Neural progenitor cell (in vitro differentiated cells): ENCODE data around the gene NFE2L1. TPM values are rescaled to one million over a fixed set of nuclear protein-coding genes. Genes with fewer than 3 reads are reported as not detected.

Source experiments
- DNase-seq: peaks from one replicate; pipeline ENCODE4 v3.0.0-alpha.2; 2016; ENCODE audit warnings: low spot score
- H2AFZ ChIP-seq: fragments of 200-600 bp; sonication (generic); replicated peaks from 2 replicates; pipeline ENCODE4 v1.6.1; 2016; ENCODE audit warnings: antibody characterized with exemption
- H3F3A ChIP-seq: fragments of 200-600 bp; sonication (generic); 2 replicates; pipeline ENCODE4 v1.6.1; 2016; ENCODE audit warnings: antibody characterized with exemption, low read depth
- H3K27ac ChIP-seq: fragments of 200-600 bp; sonication (generic); 2 replicates; pipeline ENCODE4 v1.5.1; 2016; ENCODE audit warnings: mild to moderate bottlenecking
- H3K27me3 ChIP-seq: fragments of 200-600 bp; sonication (generic); 2 replicates; pipeline ENCODE4 v1.6.1; 2016; ENCODE audit warnings: mild to moderate bottlenecking, moderate library complexity
- H3K36me3 ChIP-seq: fragments of 200-600 bp; sonication (generic); 2 replicates; pipeline ENCODE4 v1.5.1; 2016
- H3K4me1 ChIP-seq: fragments of 200-600 bp; sonication (generic); 2 replicates; pipeline ENCODE4 v1.6.1; 2016; ENCODE audit warnings: mixed run types
- H3K4me2 ChIP-seq: fragments of 200-600 bp; sonication (generic); 2 replicates; pipeline ENCODE4 v1.6.1; 2016
- H3K4me3 ChIP-seq: fragments of 200-600 bp; sonication (generic); 2 replicates; pipeline ENCODE4 v1.5.1; 2016
- H3K79me2 ChIP-seq: fragments of 200-600 bp; sonication (generic); 2 replicates; pipeline ENCODE4 v1.6.1; 2016; ENCODE audit warnings: low read depth
- H3K9ac ChIP-seq: fragments of 200-600 bp; sonication (generic); 2 replicates; pipeline ENCODE4 v1.6.1; 2016
- H3K9me3 ChIP-seq: fragments of 200-600 bp; sonication (generic); 2 replicates; pipeline ENCODE4 v1.5.1; 2016; ENCODE audit warnings: low read depth
- H4K20me1 ChIP-seq: fragments of 200-600 bp; sonication (generic); 2 replicates; pipeline ENCODE4 v1.6.1; 2016; ENCODE audit warnings: low read depth
- H3K27ac Mint-ChIP-seq: 3 replicates; pipeline ENCODE4 v1.8.0; 2021; ENCODE audit warnings: mixed read lengths
- H3K27me3 Mint-ChIP-seq: 2 replicates; pipeline ENCODE4 v1.8.0; 2022; ENCODE audit warnings: low read depth, mild to moderate bottlenecking, inconsistent platforms, moderate library complexity, mixed read lengths; ENCODE audit not compliant: insufficient read depth
- H3K36me3 Mint-ChIP-seq: 3 replicates; pipeline ENCODE4 v1.8.0; 2021; ENCODE audit warnings: mixed read lengths
- H3K4me1 Mint-ChIP-seq: 3 replicates; pipeline ENCODE4 v1.8.0; 2021; ENCODE audit warnings: mixed read lengths
- H3K4me3 Mint-ChIP-seq: 3 replicates; pipeline ENCODE4 v1.8.0; 2021; ENCODE audit warnings: mild to moderate bottlenecking, moderate library complexity, mixed read lengths
- H3K9me3 Mint-ChIP-seq: 3 replicates; pipeline ENCODE4 v1.8.0; 2020; ENCODE audit warnings: mixed read lengths
- CTCF ChIP-seq: fragments of 200-600 bp; sonication (generic); IDR thresholded peaks from 2 replicates; pipeline ENCODE4 v1.5.1; 2017; ENCODE audit warnings: antibody characterized with exemption, mild to moderate bottlenecking
- EZH2 ChIP-seq: fragments of 200-600 bp; sonication (generic); IDR thresholded peaks from 2 replicates; pipeline ENCODE4 v1.6.1; 2017; ENCODE audit warnings: antibody characterized with exemption, mild to moderate bottlenecking, moderate library complexity
- EZH2phosphoT487 ChIP-seq: fragments of 200-600 bp; sonication (generic); IDR thresholded peaks from 2 replicates; pipeline ENCODE4 v1.6.1; 2017; ENCODE audit warnings: antibody characterized with exemption
- microRNA counts: library from miRNA; unstranded; fragments of <30 nt; microRNA quantifications from one replicate; lab custom pipeline; 2016
- microRNA-seq: library from miRNA; unstranded; fragments of <30 nt; microRNA quantifications from one replicate; pipeline ENCODE4, GENCODE V29; 2016
- small RNA-seq: library from RNA; depleted of rRNA; stranded (forward); fragments of <200 nt; gene quantifications from one replicate; pipeline ENCODE3, GENCODE V24; 2015
- total RNA-seq: library from RNA; depleted of rRNA; stranded (reverse); fragments of >200 nt; gene quantifications from 2 replicates; pipeline ENCODE4 v1.2.3, GENCODE V29; 2015; ENCODE audit warnings: low replicate concordance

Gene NFE2L1
- total RNA-seq, 1 donor from 2014 or later = 104 TPM

GRCh38 chr17:48107137-48108055, 59.2 kb downstream of the NFE2L1 start, which contains the start of gene SNX11:
Gene SNX11, plus strand, starts transcription at chr17:48107766. Its CDS starts 4,278 bp downstream, at chr17:48112044.
- no peaks in the 10 kb centered on the region for H3K36me3 ChIP-seq
- Mint-ChIP-seq H3K27ac (peak within 1 kb of the TSS; percentile 80), H3K36me3 (no peaks in the 10 kb centered on the region), H3K4me3 (peak within 1 kb of the TSS; percentile 98), H3K27me3 (peaks cover 3% of the 10 kb centered on the region), H3K9me3 (peaks cover 2% of the 10 kb centered on the region), H3K4me1 (peaks cover 15% of the 10 kb centered on the region)
- H2AFZ ChIP-seq = peak within 1 kb of the TSS; percentile 95
- peak within 1 kb of the TSS; percentile 54 for H3K27ac ChIP-seq
- peaks cover 34% of the 10 kb centered on the region for H3F3A ChIP-seq
- H3K9me3 ChIP-seq = no peaks in the 10 kb centered on the region
- peaks cover 44% of the 10 kb centered on the region for H3K79me2 ChIP-seq
- H4K20me1 ChIP-seq = no peaks in the 10 kb centered on the region
- no peak for TF ChIP-seq CTCF
- no peak for TF ChIP-seq EZH2phosphoT487
- TF ChIP-seq EZH2 = no peak
- peak within 1 kb of the TSS; percentile 86 for H3K4me2 ChIP-seq
- peak within 1 kb of the TSS; percentile 59 for H3K4me3 ChIP-seq
- DNase-seq = peak; percentile 97
- H3K27me3 ChIP-seq = no peaks in the 10 kb centered on the region
- H3K4me1 ChIP-seq = peaks cover 7% of the 10 kb centered on the region
- peak within 1 kb of the TSS; percentile 50 for H3K9ac ChIP-seq

- H3F3A ChIP-seq = peaks cover 26% of the 10 kb centered on the region
- no peak overlapping the region for H3K27ac ChIP-seq
- DNase-seq = no peak
- H3K4me2 ChIP-seq = no peak overlapping the region
- H4K20me1 ChIP-seq = no peaks in the 10 kb centered on the region
- H3K9me3 Mint-ChIP-seq = no peaks in the 10 kb centered on the region
- H3K27ac Mint-ChIP-seq = no peak overlapping the region
- peaks cover 3% of the 10 kb centered on the region for H3K27me3 Mint-ChIP-seq
- no peak overlapping the region for H3K9ac ChIP-seq
- no peak for TF ChIP-seq EZH2phosphoT487
- TF ChIP-seq CTCF = no peak
- TF ChIP-seq EZH2 = no peak
- no peaks in the 10 kb centered on the region for H3K9me3 ChIP-seq
- no peaks in the 10 kb centered on the region for H3K27me3 ChIP-seq
- H3K4me1 ChIP-seq = peaks cover 7% of the 10 kb centered on the region
- H3K4me3 Mint-ChIP-seq = no peak overlapping the region
- no peak overlapping the region for H3K4me3 ChIP-seq
- peaks cover 45% of the 10 kb centered on the region for H3K79me2 ChIP-seq
- no peak overlapping the region for H2AFZ ChIP-seq
- H3K36me3 ChIP-seq = no peaks in the 10 kb centered on the region
- H3K4me1 Mint-ChIP-seq = peaks cover 14% of the 10 kb centered on the region
- H3K36me3 Mint-ChIP-seq = no peaks in the 10 kb centered on the region
Observed at GRCh38 chr17:48110761-48111160, 62.6 kb downstream of the NFE2L1 start.

MicroRNAs encoded within 50 kb of the gene (microRNA counts, 767-probe panel; counts per million panel counts)
- 460 counts per million, percentile 90 among the panel's probes with 10 or more counts for microRNA hsa-miR-152 (lab: Ali Mortazavi, UCI)

Small RNA genes lying within 50 kb of the gene (microRNA-seq; reads per million reads assigned to microRNA genes)
- gene MIR152 = 7.6 reads per million, percentile 32 among the genes with 10 or more reads in this experiment

Small RNA genes lying within 50 kb of the gene (small RNA-seq; reads per million reads assigned to genes)
- gene AC004477.2 (not detected), gene MIR152 (1.0 reads per million, percentile 79 among the genes with 10 or more reads in this experiment), gene RNU6-1201P (0.14 reads per million)

Other genes starting within 250 kb of the NFE2L1 start
- gene OSBPL7, start 226.6 kb upstream of the NFE2L1 start, total RNA-seq = 5.1 and 10.8 TPM in 2 replicates
- 48.2 and 63.3 TPM in 2 replicates for gene MRPL10, start 216.8 kb upstream of the NFE2L1 start, total RNA-seq
- gene LRRC46, start 216.7 kb upstream of the NFE2L1 start, total RNA-seq = 0.06 and 0.12 TPM in 2 replicates
- 29.8 and 61.3 TPM in 2 replicates for gene SCRN2, start 207.1 kb upstream of the NFE2L1 start, total RNA-seq
- 0.04 and 0.65 TPM in 2 replicates for gene SP6, start 197.2 kb upstream of the NFE2L1 start, total RNA-seq
- 1.6 and 2.3 TPM in 2 replicates for gene SP2, start 152.1 kb upstream of the NFE2L1 start, total RNA-seq
- gene PNPO, start 106.8 kb upstream of the NFE2L1 start, total RNA-seq = 8.0 and 9.1 TPM in 2 replicates
- not detected in 2 replicates for gene PRR15L, start 90.5 kb upstream of the NFE2L1 start, total RNA-seq
- gene CDK5RAP3, start 77.2 kb upstream of the NFE2L1 start, total RNA-seq = 104 and 168 TPM in 2 replicates
- gene COPZ2, start 10.6 kb upstream of the NFE2L1 start, total RNA-seq = 0.30 and 0.74 TPM in 2 replicates
- gene CBX1, start 53.1 kb downstream of the NFE2L1 start, total RNA-seq = 206 and 208 TPM in 2 replicates
- gene SNX11, start 59.4 kb downstream of the NFE2L1 start, total RNA-seq = 23.4 and 26.2 TPM in 2 replicates